Esophagus (tissue), 2 donors: ENCODE measurements around the gene CHST6. TPM values are rescaled to one million over a fixed set of nuclear protein-coding genes. Genes with fewer than 3 reads are reported as not detected.
"Not testable (repeated sequence)": the region's sequence is repeated elsewhere in the genome, so short reads cannot be mapped to it uniquely, and the experiment has no call there.

Experiments
- H3K27ac ChIP-seq, 2 donors: one replicate each; pipeline ENCODE4 v1.5.1; 2013; ENCODE audit warnings: low read depth in 2 of 2, mild to moderate bottlenecking in 2 of 2, inconsistent platforms in 1 of 2, low read length in 1 of 2, moderate library complexity in 1 of 2
- H3K27me3 ChIP-seq, 2 donors: one replicate each; pipeline ENCODE4 v1.6.1; 2013; ENCODE audit warnings: low read length in 2 of 2, control low read depth in 1 of 2, mild to moderate bottlenecking in 1 of 2; ENCODE audit not compliant: insufficient read depth in 2 of 2, control insufficient read depth in 1 of 2
- H3K36me3 ChIP-seq, 2 donors: one replicate each; pipeline ENCODE4 v1.6.1; 2013; ENCODE audit warnings: low read length in 1 of 2; ENCODE audit not compliant: control insufficient read depth in 2 of 2, insufficient read depth in 2 of 2
- H3K4me1 ChIP-seq, 2 donors: one replicate each; pipeline ENCODE4 v1.6.1; 2013; ENCODE audit warnings: low read length in 1 of 2; ENCODE audit not compliant: control insufficient read depth in 2 of 2, insufficient read depth in 2 of 2
- H3K4me3 ChIP-seq, 2 donors: one replicate each; pipeline ENCODE4 v1.5.1; 2013; ENCODE audit warnings: low read length in 2 of 2, mild to moderate bottlenecking in 2 of 2, low read depth in 1 of 2, moderate library complexity in 1 of 2
- H3K9me3 ChIP-seq, 2 donors: one replicate each; pipeline ENCODE4 v1.6.1; 2013; ENCODE audit warnings: mild to moderate bottlenecking in 2 of 2, low read depth in 1 of 2, low read length in 1 of 2, moderate library complexity in 1 of 2; ENCODE audit not compliant: control insufficient read depth in 2 of 2, insufficient read depth in 1 of 2
- WGBS, 2 donors: extraction: QIAGEN DNeasy Blood & Tissue Kit; methylation state at CpG; one replicate each; pipeline ENCODE4 v1.1.7; 2013; 5-methylcytosine and 5-hydroxymethylcytosine counted together
- polyA plus RNA-seq, 2 donors: library from polyadenylated mRNA; stranded (reverse); fragments of 200-250 nt; gene quantifications; one replicate each; pipeline ENCODE4 v1.2.3, GENCODE V29; 2013
- donor health status: healthy with polysubstance abuse.
- donor health status: Bipolar disorder and iron deficiency.

Gene CHST6
- polyA plus RNA-seq: 1 to 10 TPM in 1 of 2 donors, under 1 TPM in 1; 0.39 to 2.0 TPM

- no peaks in the 10 kb centered on the region for H3K9me3 ChIP-seq
- peaks cover 0 to 5% of the 10 kb centered on the region in 2 donors for H3K4me1 ChIP-seq
- H3K4me3 ChIP-seq: peak within 1 kb of the TSS; percentile 32 to 38
- no peaks in the 10 kb centered on the region for H3K27me3 ChIP-seq
- no peak within 1 kb of the TSS for H3K27ac ChIP-seq
- H3K36me3 ChIP-seq: no peaks in the 10 kb centered on the region
- WGBS, 2 donors: 3 to 4% methylated on average over 28 to 43 of the region's 43 CpGs
These were observed at the start of gene CHST6 for GRCh38 chr16:75495076-75495674. Gene CHST6 (minus strand): TSS chr16:75495441. CDS start chr16:75479828, 15,613 bp downstream.

GRCh38 chr16:75542462-75542861 is 47.2 kb upstream of the CHST6 start:
- not testable (repeated sequence) for H3K4me3 ChIP-seq, H3K27ac ChIP-seq, H3K4me1 ChIP-seq, H3K27me3 ChIP-seq, H3K36me3 ChIP-seq, H3K9me3 ChIP-seq
- 86 to 91% methylated on average over 8 of the region's 8 CpGs for WGBS, 2 donors

GRCh38 chr16:75541236-75541635 is 46.0 kb upstream of the CHST6 start:
- no peaks in the 10 kb centered on the region for H3K9me3 ChIP-seq
- 75 to 93% methylated on average over 5 of the region's 5 CpGs for WGBS, 2 donors
- no peak overlapping the region for H3K4me3 ChIP-seq
- no peaks in the 10 kb centered on the region for H3K27me3 ChIP-seq
- no peaks in the 10 kb centered on the region for H3K4me1 ChIP-seq
- peaks cover 0 to 6% of the 10 kb centered on the region in 2 donors for H3K36me3 ChIP-seq
- no peak overlapping the region for H3K27ac ChIP-seq

GRCh38 chr16:75538882-75539565 is 43.8 kb upstream of the CHST6 start:
- not testable (repeated sequence) for H3K9me3 ChIP-seq, H3K4me1 ChIP-seq, H3K27ac ChIP-seq, H3K4me3 ChIP-seq, H3K36me3 ChIP-seq, H3K27me3 ChIP-seq
- WGBS, 2 donors: 73 to 83% methylated on average over 6 to 8 of the region's 10 CpGs

- 78 to 82% methylated on average over 4 of the region's 4 CpGs for WGBS, 2 donors
- Histone ChIP-seq H3K4me1 (no peaks in the 10 kb centered on the region), H3K36me3 (no peaks in the 10 kb centered on the region), H3K27me3 (no peaks in the 10 kb centered on the region), H3K9me3 (no peaks in the 10 kb centered on the region), H3K4me3 (no peak overlapping the region), H3K27ac (no peak overlapping the region)
These were observed 42.5 kb upstream of the CHST6 start for GRCh38 chr16:75537776-75538175.

GRCh38 chr16:75535901-75536300 is 40.7 kb upstream of the CHST6 start, which contains the start of gene CHST5:
Gene CHST5 (minus strand): TSS chr16:75536108. CDS start chr16:75530384, 5,724 bp downstream.
- Histone ChIP-seq H3K27ac (no peak within 1 kb of the TSS), H3K36me3 (no peaks in the 10 kb centered on the region), H3K4me3 (no peak within 1 kb of the TSS), H3K4me1 (no peaks in the 10 kb centered on the region), H3K27me3 (no peaks in the 10 kb centered on the region), H3K9me3 (no peaks in the 10 kb centered on the region)
- 90 to 91% methylated on average over 7 of the region's 7 CpGs for WGBS, 2 donors

- Histone ChIP-seq H3K27ac (no peak overlapping the region), H3K9me3 (no peaks in the 10 kb centered on the region), H3K27me3 (no peaks in the 10 kb centered on the region), H3K36me3 (no peaks in the 10 kb centered on the region), H3K4me1 (no peaks in the 10 kb centered on the region), H3K4me3 (no peak overlapping the region)
- WGBS, 2 donors: 66 to 79% methylated on average over 30 to 34 of the region's 34 CpGs
These were observed 40.1 kb upstream of the CHST6 start for GRCh38 chr16:75535211-75535843.

GRCh38 chr16:75534560-75535205 is 39.4 kb upstream of the CHST6 start:
- H3K4me1 ChIP-seq: no peaks in the 10 kb centered on the region
- no peak overlapping the region for H3K4me3 ChIP-seq
- no peaks in the 10 kb centered on the region for H3K27me3 ChIP-seq
- 77 to 84% methylated on average over 19 of the region's 19 CpGs for WGBS, 2 donors
- H3K9me3 ChIP-seq: no peaks in the 10 kb centered on the region
- no peak overlapping the region for H3K27ac ChIP-seq
- no peaks in the 10 kb centered on the region for H3K36me3 ChIP-seq

GRCh38 chr16:75532791-75533190 is 37.5 kb upstream of the CHST6 start:
- H3K27me3 ChIP-seq: no peaks in the 10 kb centered on the region
- 89 to 92% methylated on average over 2 of the region's 2 CpGs for WGBS, 2 donors
- no peak overlapping the region for H3K4me3 ChIP-seq
- H3K4me1 ChIP-seq: no peaks in the 10 kb centered on the region
- H3K36me3 ChIP-seq: no peaks in the 10 kb centered on the region
- H3K27ac ChIP-seq: no peak overlapping the region
- no peaks in the 10 kb centered on the region for H3K9me3 ChIP-seq
